GM12872 (cell line): ENCODE results near the gene MTMR10.

ENCODE experiments used
- TF ChIP-seq, protein P1 (sequence below): IDR thresholded peaks from 3 replicates; pipeline ENCODE4 v1.5.1; 2011; ENCODE audit warnings: low read depth, mild to moderate bottlenecking, low read length, moderate library complexity; ENCODE audit not compliant: insufficient read depth

MTMR10 gene

GRCh38 chr15:30939161-30939560 lies 52.3 kb downstream of the MTMR10 start:
- TF ChIP-seq, protein P1, sequence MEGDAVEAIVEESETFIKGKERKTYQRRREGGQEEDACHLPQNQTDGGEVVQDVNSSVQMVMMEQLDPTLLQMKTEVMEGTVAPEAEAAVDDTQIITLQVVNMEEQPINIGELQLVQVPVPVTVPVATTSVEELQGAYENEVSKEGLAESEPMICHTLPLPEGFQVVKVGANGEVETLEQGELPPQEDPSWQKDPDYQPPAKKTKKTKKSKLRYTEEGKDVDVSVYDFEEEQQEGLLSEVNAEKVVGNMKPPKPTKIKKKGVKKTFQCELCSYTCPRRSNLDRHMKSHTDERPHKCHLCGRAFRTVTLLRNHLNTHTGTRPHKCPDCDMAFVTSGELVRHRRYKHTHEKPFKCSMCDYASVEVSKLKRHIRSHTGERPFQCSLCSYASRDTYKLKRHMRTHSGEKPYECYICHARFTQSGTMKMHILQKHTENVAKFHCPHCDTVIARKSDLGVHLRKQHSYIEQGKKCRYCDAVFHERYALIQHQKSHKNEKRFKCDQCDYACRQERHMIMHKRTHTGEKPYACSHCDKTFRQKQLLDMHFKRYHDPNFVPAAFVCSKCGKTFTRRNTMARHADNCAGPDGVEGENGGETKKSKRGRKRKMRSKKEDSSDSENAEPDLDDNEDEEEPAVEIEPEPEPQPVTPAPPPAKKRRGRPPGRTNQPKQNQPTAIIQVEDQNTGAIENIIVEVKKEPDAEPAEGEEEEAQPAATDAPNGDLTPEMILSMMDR: no peak

DNA sequence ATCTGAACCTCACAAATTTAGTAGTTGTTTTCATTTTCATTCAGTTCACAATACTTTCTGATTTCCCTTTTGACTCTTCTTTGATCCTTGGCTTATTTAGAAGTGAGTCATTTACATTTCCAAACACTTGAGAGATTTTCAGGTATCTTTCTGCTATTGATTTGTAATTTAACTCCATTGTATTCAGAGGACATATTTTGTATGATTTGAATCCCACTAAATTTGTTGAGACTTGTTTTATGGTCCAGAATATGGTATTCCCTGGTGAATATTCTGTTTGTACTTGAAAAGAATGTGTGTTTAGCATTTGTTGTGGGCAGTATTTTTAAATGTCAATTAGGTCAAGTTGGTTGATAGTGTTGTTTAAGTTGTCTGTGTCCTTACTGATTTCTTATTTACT lies 58.1 kb downstream of the MTMR10 start:
- TF ChIP-seq, protein P1: no peak

DNA sequence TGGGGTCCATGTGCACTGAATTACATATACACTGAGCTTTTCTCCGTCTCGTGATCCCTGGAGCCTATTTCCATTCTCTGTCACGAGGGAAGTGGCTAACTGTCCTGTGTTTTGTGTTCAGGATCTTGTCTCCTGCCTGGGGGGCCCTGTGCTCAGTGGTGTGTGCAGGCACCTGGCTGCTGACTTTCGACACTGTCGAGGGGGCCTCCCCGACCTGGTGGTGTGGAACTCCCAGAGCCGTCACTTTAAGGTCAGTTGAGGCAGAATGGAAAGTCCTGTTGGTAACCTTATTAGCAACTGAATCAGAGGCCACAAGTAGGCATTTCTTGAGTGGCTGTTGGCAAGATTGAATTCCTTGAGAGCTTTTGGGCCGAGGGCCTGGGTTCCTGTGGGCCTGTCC lies 61.0 kb downstream of the MTMR10 start:
- TF ChIP-seq, protein P1: no peak

GRCh38 chr15:30929982-30930381 lies 61.4 kb downstream of the MTMR10 start:
- TF ChIP-seq, protein P1: no peak

GRCh38 chr15:30929064-30929669 lies 62.3 kb downstream of the MTMR10 start:
- TF ChIP-seq, protein P1: no peak

DNA sequence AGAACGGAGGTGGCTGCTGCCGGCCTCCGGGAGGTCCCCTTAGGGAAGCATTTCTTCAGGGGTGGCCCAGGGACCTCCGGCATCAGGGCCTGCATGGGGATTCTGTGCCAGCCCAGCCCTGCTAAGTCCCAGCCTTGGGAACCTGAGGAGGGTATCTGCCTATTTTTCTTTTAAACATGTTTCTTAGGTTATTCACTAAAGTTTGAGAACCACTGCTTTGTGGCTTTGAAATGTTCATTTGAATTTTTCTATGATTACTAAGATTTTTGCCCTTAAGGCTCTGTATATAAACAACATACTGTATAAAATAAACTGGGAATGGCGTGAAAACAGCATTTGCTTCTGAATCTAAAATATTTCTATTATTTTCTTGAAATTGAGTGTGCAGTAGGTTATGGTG lies 63.4 kb downstream of the MTMR10 start:
- TF ChIP-seq, protein P1: no peak

DNA sequence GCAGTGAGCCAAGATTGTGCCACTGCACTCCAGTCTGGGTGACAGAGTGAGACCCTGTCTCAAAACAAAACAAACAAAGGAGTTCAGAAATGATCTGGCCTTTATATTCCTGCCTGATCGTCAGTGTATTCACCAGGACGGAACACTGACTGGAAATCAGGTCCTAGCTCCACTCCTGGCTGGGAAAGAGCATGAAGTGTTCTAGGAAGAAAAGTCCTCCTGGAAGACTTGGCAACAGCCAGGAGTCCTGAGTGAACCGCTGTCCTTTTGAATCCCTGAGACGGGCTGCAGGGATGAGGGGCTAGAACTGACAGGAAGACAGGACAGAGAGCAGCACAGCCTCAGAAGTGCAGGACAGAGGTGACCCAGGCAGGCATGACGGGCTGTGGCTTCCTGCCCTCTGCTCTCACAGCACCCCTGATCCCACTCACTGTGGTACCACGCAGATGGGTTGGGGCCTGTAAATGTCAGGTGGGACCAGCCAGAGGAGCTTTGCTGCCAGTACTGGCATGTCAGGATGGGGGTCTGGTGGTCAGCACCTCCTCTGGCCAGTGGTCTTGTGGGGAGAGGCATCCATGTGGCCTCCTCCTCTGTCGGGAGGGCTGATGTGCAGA lies 64.2 kb downstream of the MTMR10 start:
- TF ChIP-seq, protein P1: no peak

GRCh38 chr15:30926161-30926560 lies 65.3 kb downstream of the MTMR10 start:
- TF ChIP-seq, protein P1: no peak
